Activated T-cell treated with anti-CD3 and anti-CD28 coated beads for 1 hour (primary cell): ENCODE results near the gene PAX2.

Source experiments
- DNase-seq: peaks from one replicate; pipeline ENCODE4 v3.0.0-alpha.2; 2020; ENCODE audit warnings: low read depth

The PAX2 gene

DNA sequence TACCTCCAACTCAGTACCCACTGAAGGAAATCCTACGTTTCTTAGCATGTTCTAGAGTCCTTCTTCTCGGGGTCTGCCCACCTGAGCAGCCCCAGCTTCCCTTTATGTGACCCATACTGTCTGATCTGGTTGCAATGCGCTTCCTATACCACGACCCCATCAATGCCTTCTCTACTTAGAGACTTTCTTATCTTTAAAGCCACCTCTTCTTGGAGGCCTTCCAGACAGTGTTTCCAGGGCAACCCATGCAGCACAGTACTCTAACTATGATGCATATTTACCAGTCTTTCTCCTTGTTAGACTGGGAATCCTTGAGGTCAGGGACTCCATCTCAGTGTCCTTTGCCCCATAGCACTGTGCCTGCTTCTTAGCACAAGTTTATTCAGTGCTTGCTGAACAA, 112.9 kb downstream of the PAX2 start:
- no peak for DNase-seq

DNA sequence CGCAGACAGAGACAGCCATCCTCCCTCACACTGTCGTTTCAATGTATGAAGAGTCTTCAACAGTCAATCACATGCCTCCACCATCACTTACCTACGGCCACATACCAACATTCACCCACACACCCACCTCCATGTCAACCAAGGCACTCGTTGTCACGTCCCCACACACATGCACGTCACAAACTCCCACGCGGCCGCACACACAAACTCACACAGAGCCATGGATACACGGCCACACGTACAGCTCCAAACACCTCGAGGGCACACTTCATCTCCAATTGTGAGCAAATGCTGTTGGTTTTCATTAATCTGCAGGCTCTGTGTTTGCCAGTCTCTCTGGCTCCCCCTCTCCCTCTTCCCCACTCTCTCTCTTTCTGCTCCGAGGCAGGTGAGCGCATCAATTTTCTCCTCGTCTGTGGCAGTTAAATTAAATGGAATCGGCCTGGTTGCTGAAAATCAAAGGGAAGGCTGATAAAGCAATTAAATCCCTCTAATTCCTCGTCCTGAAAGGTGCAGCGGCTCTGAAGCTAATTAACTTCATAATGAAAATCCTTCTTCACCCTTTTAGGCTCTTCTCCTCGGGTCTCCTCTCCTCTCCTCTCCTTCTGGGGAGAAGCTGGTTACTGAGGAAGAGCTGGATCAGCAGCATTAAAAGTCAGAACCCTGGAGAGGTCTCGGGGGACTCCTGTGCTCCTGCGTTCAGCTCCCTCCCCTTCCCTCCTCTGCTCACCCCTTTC, 113.5 kb downstream of the PAX2 start:
- no peak for DNase-seq

DNA sequence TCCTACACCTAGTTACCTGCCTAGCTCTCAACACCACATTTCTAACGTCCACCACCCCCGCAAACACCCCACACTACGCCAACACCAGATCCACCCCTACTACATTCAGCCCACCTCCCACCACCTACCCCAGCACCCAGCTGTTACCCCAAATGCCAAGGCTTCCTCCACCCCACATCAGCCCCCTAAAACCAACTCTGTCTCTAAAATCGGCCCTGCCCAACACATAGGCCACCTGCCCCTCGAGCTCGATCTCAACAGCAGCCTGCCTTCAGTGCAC, 114.0 kb downstream of the PAX2 start:
- DNase-seq: no peak

DNA sequence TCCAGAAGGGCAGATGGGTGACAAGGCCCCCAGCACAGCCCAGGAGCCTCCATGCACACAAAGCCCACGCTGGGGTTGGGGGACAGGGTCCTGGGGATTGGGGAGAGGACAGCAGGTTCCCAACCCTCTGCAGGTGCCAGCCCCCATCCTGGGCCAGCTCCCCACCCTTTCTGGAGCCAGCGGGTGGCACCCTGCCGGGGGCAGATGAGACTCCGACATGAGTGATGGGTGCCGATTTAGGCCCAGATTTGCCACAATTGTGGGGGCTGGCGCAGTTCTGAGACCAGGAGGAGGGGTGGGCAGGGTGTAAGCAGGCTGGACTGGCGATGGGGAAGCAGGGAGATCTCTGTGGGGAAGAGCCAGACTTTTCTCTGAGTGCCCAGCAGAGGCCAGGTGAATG, 118.1 kb downstream of the PAX2 start:
- DNase-seq: no peak

DNA sequence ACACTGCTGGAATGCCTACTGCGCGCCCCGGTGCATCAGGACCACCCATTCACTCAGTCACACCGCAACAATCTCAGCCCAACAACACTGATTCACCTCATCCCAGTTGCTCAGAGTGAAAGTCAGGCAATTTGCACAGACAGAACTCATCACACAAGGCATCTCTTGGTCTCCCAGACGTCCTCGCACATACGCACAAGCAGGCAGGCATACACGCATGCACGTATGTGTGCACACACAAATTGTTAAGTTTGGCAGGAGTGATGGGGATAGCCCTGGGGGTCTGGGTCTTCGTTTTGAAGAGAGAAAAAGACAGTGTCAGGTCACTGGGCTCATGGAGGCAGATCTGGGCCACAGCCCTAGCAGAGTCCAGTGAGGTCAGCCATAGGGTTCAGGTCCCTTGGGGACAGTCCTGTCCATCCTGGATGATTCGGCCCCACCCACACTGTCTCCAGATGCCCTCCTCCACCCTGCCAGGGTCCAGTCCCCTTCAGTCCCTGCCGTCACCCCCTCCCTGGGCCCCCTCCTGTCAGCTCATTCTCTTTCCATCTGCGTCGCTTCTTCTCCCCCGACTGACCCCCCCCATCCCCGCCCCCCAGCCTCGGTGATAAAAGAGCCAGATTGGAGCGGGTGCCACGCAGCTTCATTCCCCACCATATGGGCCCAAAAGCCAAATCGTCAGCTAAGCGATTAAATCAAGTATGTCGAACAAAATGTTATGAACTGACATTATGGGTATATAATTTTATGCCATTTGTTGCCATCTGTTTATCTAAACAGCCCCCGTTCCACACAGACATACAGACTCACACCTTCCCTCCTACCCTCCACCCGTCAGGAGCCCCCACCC, 118.9 kb downstream of the PAX2 start:
- no peak for DNase-seq

DNA sequence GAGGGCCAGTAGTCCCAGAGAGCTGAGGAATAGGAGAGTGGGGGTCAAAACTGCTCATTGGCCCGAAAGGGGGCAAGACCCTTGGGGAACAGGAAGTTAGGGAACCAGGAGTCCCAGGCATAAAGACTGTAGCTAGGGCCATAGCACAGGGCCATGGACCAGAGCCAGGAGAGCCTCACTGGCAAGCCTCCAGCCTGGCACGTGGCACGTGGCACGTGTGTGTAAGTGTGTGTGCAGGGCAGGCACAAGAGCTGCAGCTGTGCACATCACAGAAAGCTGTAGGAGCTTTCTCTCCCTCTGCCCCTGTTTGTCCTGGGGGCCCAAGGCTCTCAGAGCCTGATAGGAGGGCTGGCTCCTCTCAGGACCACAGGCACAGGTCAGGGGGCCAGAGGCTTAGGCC, 119.6 kb downstream of the PAX2 start:
- DNase-seq: no peak

DNA sequence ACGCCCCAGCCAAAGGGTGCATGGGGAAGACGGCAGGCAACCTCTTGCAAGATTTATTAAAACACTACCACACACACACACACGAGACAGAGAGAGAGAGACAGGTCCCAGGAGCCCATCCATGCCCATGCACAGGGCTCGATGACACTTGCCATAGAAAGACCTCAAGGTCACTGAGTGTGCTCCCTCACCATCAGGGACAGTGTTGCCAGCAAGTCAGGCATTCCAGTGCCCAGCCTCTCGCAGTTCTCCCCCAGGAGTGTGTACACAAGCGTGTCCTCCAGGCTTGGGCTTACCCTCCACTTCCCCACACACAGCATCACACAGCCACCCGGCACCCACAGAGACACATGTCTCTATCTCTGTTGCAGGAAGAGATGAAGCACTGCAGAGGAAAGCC, 120.6 kb downstream of the PAX2 start:
- no peak for DNase-seq

DNA sequence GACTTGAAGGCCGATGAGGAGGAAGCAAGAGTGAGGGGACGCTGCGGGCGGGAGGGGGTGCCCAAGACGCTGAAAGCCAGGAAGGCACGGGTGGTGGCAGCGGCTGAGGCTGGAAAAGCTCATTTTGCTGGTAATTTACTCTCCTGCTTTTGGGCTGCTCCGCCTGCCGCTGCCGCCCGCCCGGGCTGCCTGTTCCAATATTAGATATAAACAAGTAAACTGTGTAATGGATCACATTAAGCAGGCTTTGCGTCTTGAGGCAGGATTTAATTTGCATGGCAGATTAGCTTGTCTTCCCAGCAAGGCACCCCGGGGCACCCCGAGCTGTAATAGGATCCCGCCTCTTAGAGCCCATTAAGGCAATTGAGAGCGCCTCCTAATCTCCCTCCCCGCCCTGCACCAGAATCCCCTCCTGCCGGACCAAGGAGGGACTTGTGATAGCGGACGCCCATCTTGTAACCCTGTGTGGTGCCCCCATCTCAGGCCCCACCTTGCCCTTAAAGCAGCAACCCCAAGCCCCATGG, 121.3 kb downstream of the PAX2 start:
- no peak for DNase-seq

DNA sequence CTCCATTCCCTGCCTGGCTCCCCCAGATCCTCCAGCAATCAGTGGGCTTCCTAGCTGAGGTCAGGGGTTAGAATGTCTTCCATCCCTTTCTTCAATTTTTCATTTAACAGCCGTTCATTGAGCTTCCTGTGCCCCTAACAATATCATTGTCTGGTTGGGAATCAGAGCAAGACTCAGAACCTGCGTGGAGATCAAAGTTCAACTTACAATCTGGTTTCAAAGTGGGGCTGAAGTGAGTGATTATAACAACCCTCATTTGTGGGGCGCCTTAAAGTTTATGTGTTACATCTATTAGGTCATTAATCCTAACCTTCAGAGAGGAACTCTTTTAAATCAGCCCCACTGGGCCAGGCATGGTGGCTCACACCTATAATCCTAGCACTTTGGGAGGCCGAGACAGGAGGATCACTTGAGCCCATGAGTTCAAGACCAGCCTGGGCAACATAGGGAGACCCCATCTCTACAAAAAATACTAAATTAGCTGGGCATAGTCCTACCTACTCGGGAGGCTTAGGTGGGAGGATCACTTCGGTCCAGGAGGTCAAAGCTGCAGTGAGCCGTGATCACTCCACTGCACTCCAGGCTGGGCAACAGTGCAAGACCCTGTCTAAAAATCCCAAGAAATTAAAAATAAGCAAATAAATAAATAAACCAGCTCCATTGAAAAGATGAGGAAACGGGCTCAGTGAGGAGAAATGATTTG, 122.0 kb downstream of the PAX2 start:
- no peak for DNase-seq

DNA sequence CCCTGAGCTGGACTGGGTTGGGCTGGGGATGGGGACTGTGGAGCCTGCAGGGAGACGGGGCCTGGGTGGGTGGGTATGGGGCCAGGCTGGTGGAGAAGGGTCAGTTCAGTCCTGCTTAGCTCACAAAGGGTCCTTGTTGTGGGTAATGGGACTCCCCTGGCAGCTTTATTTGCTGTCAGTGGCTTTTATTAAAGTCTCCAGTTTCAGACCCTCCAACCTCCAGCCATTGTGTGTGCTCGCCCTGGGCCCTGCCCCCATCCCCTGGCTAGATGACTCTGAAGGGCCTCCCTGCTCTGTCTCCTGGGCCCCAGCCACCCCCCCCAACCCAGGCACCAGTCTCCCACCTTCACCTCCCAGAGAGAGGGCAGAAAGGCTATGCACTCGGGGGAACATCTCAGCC, 123.0 kb downstream of the PAX2 start:
- no peak for DNase-seq

DNA sequence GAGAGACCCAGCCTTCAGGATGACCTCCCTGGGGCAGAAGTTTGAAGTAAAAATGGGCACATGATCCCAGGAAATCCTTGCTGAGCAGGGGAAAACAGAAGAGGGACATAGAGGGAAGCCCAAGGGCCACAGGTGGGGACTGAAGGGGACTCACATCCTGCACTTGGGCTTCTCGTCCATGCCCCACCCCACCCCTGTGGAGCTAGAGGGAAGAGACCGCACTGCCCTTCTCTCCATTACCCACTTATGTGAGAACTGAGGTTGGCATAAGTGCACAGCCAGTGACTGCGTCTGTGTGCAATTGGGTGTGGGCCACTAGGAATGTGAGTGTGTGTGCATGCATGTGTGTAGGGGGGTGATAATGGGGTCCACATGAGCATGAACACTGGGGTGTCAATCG, 124.0 kb downstream of the PAX2 start:
- no peak for DNase-seq

DNA sequence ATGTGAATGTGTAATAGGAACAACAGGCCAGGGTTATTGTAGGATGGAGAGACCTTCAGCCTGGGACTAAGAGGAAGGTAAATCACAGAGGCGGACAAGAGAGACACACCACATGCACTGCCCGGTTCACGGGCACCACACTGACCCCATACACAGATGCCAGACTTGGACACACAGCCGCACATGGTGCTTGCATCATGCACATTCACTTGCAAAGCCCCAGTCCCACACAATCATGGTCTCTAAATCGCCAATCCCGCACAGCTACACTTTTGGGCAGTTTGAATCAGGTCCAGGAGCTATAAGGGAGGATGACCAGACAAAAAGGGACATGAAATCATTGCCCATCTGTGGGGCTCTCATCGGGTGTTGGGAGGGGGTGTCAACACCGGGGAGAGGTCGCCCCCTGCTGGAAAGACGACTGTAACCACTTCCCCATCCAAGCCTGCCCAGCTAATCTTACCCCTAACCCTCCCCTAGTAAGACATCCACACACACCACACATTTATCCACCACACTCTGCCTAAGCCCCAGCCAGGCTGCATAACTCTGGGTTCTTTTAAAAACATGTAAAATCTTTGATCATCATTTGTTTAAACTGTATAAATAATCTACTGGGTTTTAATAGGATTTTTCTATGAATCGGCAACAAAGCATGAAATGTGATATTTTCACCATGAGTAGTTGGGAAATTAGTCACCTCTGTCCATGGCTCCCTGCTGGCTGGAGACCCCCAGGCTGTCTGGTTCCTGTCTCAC, 126.8 kb downstream of the PAX2 start:
- peak; percentile 36 for DNase-seq

DNA sequence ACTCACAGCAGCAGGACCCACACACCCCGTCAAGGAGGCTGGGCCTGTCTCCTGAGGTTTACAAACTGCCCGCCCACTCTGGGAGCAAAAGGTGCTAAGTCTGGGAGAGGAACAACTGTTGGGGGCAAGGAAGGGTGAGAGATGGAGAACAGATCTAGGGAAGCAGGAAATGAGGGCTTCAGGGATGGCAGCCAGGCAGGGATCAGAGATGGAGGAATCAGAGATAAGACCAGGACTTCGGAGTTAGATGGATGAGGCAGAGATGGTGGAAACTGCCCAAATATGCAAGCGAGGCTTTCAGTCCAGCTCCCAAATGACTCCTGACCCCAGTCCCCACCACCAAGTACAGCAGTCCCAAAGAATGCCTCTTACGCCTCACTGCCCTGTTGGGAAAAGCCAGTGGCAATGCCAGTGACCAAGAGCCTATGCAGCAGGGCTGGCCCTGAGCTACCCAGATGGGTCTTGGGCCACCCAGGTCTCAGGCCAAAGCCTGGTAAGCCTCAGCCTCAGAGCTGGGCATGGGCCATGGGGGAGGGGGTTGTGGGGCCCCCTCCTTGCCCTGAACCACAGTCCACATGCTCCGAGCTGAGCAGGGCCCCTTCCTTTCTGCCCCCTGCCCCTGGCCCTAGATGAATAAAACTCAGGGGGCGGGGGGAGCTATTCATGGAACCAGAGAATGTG, 127.9 kb downstream of the PAX2 start:
- no peak for DNase-seq

DNA sequence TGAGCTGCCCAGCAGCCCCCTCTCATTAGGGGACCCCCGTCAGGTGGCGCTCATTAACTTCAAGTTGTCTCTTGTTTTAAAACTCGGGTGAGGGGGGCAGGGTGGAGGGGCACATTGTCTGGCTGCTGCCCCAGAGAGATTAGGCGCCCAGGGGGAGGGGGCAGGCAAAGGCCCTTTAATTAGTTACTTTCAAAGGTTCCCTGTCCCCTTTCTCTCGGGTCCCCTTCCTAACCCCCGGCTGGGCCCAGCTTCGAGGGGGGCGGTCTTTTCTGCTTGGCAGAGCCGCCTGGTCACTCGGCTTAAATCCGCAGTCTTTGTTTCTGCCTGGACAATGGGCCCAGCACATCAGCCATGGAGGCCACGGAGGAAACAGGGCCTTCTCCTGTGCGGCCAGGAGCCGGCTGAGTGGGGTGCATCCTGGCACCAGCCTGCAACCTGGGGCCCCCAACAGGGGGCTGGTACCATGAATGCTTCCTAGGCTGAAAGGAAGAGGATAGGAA, 128.5 kb downstream of the PAX2 start:
- no peak for DNase-seq

DNA sequence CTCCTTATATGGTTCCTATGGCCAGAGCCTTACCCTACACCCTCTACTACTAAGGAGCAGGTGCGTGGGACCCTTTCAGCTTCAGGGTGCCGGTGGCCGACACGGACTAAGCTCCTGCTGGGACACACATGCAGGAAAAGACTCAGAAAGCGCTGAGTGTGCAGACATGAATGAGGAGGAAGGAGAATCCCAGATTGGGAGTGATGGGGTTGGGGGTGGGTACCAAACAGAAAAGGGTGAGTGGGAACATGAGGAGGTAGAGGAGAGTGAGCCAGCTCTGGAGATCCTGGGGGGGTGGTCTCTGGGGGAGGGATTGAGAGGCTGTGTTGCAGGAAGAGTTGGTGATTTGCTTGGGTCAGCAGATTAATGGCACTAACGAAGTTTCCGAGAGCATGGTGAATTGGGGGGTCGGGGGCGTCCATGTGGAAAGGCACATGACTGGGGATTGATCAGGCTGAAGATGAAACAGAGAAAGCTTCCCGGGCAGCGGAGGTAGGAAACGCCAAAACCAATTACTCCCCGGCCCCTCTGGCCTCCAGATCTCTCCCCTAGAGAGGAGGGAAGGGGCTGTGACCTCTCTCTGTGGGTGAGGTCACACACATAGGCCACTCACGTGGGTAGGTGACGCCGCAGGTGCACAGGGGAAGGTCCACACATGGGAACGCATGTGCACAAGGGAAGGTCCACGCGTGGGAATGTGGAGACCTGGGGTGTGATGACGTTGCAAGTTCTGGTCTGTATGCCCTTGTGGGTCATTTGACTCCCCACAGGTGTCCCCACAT, 129.5 kb downstream of the PAX2 start:
- no peak for DNase-seq

DNA sequence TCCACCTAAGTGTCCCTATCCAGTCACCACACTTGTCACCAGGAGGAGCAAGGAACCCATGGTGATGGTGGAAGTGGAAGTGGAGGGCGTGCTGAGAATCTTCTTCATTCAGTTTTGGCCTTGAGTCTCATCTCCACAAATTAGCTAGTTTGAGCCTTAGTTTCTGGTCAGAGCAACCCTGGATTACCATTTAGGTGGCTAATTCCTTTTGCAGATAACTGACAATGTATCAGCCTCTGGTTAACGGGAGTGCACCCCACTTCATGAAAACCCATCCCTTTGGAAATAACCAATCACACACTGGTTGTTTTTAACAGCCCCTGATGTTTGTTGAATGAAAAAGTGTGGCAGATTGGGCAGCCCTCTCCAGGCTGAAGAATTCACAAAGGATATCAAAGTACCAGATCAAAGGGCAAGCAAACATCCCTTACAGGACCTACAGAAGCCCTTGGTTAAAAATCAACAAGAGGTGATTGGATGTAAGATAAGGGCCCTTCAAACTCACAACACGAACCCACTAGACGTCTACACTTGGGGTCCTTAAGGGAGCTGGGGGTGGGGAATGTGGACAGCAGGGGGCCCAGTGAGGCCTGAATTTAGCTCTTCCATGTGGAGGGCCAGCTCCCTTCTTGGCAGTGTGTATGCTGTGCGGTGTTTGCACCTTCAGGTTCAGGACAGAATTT, 130.2 kb downstream of the PAX2 start:
- no peak for DNase-seq

DNA sequence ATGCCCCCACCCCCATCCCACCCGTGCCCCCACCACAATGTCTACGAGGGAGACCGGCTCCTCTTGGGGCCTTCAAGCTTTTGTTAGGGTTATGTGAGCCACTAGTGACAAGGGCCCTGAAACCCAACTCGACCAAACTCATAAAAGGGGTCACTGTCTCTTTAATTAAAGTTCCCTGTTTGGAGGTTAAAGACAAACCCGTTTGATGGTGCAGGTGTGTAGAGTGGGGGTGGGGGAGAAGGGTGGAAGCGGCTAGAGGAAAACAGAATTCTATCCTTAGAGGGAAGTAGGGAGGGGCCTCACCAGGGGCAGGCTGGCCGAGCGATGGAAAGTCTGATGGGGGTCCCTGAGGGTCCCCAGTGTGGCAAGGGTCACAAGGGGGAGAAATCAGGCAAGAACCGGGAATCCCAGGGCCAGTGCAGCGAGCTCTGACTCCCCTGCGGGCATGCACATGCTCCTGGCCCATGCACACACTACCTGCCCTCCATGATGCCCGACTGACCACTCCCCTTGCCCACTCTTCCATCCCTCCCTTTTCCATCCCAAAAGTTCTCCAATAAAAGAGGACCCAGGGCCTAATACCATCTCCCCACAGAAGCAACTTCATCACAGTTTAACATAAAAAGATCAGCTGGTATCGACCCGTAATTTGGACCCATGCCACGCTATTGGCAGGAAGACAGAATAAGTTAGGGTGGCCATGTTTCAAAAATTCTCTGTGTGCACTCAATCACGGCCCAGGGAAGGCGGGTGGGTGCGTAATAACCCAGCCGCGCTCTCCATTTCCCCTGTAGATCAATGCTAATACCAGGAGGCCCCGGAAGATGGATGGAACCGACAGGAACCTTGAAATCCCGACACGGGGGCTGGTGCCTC, 131.4 kb downstream of the PAX2 start:
- no peak for DNase-seq

DNA sequence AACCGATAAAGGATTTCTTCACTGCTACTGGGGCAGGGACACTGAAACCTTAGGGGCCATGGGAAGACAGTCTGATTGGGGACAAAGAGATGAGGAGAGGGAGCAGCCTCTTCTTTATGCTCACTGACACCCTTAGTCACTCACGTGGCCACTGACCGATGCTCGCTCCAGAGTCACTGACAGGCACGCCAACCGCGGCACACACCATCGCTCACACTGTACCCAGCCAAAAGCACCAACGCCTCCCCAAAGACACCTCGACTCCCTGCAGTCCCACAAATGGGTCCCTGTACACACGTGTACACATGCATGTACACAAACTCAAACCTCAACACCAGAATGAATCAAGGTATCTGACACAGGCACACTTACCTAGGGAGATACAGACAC, 132.1 kb downstream of the PAX2 start:
- DNase-seq: no peak

DNA sequence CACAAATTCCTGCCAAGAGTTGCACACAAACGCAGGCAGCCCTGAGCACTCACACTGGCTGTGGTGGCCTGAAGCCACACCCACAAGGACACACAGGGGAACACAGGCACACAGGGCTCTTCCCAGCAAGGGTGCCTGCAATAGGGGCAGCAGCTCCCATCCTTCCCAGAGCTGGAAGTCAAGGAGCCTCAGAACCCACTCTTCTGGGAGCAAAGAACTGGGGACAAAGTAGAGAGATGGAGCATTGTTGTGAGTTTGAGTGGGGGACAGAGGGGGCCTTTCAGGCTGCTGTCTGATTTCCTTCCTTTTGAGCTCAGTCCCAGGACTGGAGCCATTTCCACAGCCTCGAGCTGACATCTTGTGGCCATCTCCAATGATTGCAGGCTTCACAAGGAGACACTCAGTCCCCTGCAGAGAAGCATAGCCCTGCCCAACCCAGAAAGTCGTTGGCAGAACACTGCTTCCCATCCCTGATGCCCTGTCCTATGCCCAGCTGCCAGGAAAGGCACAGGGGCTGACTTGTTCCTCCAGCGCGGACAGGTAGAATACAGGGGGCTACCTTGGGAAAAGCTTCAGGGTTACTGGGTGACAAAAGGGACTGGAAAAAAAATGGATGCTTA, 133.0 kb downstream of the PAX2 start:
- no peak for DNase-seq
